Uterus (tissue), 2 donors: Measurements from ENCODE around the gene KLHDC8B.

ENCODE experiments used
- CTCF ChIP-seq, 4 experiments: fragments of 200-600 bp in 2 of 4; fragments of 450-650 bp in 2 of 4; sonication (generic) in 2 of 4; IDR thresholded peaks; one replicate each; pipeline ENCODE4 v1.5.1; 2016 to 2019; ENCODE audit warnings: antibody characterized with exemption in 4 of 4, mild to moderate bottlenecking in 2 of 4, moderate library complexity in 1 of 4
- POLR2A ChIP-seq, 2 donors: fragments of 450-650 bp; IDR thresholded peaks; one replicate each; pipeline ENCODE4 v1.6.1; 2016; ENCODE audit warnings: antibody characterized with exemption in 2 of 2, mild to moderate bottlenecking in 1 of 2, moderate library complexity in 1 of 2

- no peak for TF ChIP-seq CTCF (IDR thresholded peaks at IDR 0.05)
- no peak for TF ChIP-seq POLR2A (IDR thresholded peaks at IDR 0.05)
These were observed 48.4 kb upstream of the KLHDC8B start for GRCh38 chr3:49122886-49123545.
